T-helper 2 cell (primary cell): ENCODE data around the gene HLCS.
A peak's percentile ranks its signal among the peaks of the same experiment; 100 is the strongest.

Source experiments
- DNase-seq, 5 experiments: peaks; one replicate each; pipeline versions ENCODE4 v3.0.0 to v3.0.0-alpha.2; 2012 to 2022

The HLCS gene

DNA sequence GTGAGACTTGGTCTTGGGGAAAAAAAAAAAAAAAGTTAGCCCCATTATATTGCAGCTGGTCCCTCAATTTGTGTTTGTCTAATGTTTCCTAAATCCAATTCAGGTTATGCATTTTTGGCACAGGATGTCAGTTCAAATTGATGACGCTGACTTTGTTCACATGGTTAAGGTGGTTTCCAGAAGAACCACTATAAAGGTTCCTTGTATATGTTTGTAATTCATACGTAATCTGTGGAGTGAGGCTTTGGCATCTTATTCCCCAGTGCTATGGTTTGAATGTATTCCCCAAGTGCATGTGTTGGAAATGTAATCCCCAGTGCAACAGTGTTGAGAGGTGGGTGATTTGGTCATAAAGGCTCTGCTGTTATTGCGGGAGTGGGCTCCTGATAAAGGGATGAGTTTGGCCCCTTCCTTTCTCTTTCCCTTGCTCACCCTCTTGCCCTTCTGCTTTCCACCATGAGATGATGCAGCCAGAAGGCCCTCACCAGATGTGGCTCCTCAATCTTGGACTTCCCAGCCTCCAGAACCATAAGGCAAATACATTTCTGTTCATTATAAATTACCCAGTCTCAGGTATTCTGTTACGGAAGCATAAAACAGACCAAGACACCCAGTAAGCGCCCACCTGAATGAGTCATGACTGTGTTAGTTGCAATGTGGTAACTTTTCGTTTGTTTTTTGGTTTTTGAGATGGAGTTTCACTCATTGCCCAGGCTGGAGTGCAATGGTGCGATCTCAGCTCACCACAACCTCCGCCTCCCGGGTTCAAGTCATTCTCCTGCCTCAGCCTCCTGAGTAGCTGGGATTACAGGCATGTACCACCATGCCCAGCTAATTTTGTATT lies 19.5 kb upstream of the HLCS start:
- DNase-seq, result peak in 2 of 5 experiments; percentile 42 to 44

DNA sequence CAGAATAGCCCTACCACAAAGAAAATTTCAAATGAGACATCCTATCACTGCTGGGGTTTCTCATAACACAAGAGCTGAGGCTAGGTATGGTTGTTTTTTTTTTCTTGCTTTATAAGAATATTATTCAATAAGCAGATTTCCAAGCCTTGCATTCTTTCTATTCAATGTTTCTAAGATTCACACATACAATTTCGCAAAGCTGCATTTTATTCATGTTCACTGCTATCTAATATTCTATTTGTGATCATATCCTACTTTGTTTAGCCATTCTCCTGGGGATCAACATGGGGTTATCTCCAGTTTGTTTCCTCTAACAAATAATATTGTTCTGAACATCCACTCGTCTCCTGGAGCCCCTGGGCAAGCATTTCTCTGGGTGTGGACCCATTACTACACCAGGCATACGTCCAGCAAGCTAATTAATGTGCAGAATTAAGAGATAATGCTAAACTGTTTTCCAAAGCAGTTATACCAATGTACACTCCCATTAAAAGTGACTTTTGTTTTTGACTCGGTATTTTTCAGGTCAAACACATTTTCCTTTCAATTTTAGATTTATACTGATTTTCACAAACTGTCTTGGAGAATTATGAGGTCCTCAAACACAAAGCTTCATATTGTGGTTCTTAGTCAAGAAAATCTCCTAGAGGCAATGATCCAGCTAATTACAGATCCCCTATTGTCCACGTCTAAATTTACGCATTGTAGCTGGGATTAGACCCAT lies 15.7 kb upstream of the HLCS start:
- DNase-seq, result no peak

DNA sequence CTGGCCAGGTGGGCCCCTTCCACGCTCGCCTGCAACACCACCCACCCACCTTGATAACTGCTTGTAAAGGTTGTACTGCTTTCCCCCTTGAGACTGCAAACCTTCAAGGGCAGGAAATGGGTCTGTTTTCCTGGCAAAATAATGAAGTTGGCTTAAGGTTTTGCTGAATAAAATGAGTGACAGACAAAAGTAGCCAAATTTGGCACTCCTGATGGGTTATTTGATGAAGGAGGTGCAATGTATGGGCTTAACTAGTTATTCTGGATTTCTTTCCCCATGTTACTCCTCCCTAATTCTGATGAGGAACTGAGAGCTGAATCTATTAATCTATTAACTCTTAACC lies 14.6 kb upstream of the HLCS start:
- no peak for DNase-seq

DNA sequence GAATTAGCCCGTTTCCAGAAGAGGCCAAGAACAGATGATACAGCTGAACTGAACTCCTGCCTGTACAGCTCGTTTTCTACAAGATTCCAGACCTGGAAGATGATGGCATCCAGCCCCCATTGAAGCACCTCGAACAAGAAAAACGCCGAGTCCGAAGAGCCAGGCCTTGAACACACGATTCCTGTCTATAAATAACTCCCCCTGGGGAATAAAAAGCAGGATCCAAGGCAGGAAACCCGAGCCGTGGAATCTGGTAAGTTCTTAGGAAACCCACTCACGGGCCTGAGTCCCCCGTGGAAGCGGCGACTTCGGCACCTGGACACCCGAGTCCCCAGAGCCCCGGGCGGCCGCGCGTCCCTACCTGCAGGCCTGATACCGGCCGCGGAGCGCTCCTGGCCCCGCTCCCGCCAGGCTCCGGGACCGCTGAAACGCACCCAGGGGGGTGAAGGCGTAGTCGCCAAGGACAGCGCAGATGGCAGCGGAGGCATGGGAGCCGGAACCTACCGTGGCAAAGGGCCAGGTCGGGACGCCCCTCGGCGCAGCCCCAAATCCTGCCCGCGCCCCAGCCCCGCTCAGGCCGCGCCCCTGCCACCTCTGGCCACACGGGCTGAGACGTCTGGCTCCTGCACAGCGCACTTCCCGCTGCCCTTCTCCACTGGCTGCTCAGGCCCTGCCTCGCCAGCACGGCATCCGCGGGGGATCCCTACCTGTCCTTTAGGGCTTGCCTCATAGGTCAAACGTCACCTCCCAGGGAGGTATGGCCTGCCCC lies 14.0 kb upstream of the HLCS start:
- no peak for DNase-seq

DNA sequence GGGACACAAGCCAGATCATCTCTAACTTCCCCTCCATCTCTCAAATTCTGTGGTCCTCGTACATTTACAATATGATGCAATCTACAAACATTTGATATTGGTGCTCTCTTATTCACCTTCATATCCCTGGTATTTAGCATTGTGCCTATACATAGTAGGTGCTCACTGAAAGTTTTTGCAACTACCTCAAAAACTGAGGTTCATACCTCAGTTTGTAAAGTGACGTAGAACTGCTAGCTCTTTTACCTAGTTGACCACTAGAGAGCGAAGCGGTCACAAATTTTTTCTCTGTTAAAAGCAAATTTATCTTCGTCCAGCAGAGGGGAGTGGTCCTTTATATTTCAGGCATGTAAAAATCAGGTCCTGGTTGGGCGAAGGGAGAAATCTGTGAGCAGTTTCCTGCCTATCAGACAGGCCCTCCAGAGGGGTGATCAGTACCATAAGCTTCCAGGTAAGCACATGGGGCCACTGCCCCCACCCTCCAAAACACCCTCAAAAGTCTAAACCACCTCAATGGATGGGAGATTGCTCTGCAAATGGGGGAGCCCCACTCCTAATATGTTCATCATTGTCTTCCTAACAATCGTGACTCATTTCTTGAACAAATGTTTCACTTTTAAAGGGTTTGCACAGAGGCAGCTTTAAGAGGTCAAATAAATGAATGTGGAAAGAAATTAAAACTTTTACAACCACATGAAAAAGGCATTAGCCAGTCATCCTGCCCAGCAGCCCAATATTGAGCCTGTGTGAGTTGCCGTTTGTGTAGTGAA lies 10.6 kb upstream of the HLCS start:
- peak in 2 of 5 experiments; percentile 29 to 71 for DNase-seq

DNA sequence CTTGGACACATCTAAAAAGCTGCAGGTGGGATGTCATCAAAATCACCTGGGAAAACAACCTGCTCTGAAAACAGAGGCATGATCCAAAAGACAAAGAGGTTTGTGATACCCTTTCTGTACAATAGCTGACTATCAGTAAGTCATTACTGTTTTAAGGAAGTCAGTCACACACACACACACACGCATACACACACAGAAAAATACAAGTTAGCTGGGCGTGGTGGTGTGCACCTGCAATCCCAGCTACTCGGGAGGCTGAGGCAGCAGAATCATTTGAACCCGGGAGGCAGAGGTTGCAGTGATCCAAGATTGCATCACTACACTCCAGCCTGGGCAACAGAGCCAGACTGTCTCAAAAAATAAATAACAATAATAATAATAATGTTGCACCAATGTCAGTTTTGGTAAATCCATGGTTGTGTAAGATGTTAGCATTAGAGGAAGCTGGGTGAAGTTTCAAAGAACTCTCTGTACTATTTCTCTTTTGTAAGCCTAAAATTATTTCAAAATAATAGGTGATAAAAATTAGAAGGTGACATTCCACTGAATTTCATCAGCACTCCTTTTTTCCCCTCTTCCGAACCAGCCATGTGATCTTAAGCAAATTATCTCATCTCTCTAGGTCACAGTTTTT lies 9.9 kb upstream of the HLCS start:
- DNase-seq, result no peak

DNA sequence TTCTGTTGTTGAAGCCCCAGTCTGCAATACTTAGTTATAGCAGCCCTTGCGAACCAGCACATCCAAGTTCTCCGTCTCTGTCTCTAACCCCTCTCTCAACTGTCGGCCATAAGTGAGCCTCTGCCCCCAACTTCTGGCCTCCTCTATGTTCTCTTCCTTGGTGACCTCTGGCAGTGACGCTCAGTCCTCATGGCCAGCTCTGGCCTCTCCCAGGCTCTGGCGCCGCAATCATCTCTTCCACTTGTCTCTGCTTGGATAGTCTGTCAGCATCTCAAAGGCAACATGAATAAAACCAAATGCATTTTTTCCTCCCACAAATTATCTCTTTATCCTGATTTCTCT lies 8.4 kb upstream of the HLCS start:
- no peak for DNase-seq

DNA sequence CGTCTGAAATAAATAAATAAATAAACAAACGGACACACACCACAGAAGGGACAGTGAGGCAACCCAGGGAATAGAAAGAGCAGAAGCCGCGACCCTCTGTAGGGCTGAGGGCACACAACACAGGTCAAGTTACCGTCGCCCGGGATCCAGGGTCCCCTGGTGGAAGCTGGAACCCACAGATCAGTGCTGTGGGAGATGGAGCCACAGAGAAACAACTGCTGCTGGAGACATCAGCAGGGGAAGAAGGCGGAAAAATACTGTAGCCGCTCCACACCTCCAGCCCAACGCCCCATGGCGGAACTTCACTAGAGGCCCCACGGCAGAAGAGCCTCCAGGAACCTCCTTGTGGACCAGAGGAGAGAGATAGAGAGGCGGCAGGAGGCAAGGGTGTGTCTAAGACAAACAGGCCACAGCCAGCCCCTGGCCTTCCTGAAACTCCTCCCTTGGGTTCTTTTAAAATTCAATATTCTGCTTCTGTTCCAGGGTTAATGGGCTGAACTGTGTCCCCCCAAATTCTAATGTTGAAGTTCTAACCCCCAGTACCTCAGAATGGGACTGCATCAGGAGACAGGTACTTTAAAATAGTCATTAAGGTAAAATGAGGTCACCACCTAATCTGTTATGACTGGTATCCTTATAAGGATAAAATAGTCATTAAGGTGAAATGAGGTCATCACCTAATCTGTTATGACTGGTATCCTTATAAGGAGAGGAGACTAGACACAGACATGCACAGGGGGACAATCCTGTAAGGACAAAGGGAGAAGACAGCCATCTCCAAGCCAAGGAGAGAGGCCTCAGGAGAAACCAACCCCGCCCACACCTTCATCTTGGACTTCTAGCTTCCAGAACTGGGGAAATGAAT lies 7.7 kb upstream of the HLCS start:
- peak in 1 of 5 experiments; percentile 30 for DNase-seq

DNA sequence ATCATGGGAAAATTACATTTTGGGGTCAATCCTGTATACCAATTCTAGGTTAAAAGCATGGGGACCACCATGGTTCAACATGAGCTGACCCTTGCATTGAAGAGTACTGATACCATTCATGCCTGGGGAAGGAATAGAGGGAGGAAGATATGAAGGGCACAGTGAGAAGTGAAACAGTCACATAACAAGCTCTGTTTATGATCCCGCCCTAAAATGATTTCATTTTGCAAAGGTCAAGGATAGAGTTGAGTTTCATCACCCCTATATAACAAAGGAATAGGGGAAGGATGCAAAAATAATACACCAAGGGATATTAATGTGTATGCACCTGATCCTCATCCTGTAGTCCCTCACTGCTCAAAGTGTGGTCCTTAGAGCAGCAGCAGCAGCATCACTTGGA lies 2.5 kb upstream of the HLCS start:
- DNase-seq, result no peak

DNA sequence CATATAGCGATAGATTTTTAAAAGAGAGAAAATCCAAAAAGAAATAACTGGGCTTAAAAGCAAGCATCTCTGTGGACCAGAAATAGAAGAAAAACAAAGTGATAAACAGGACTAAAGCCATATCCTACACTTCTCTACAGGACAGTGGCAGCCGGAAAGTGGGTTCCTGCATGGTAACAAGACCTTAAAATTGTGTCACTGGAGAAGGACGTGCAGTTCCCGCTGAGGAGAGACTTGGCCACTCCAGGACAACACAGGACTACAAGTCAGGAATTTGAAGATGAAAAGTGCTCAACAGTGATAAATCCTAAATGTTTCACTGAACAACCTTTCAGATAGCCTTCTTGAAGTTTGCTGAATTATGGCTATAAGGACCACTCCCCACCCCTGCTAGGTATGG lies 1.9 kb upstream of the HLCS start:
- DNase-seq, result no peak

DNA sequence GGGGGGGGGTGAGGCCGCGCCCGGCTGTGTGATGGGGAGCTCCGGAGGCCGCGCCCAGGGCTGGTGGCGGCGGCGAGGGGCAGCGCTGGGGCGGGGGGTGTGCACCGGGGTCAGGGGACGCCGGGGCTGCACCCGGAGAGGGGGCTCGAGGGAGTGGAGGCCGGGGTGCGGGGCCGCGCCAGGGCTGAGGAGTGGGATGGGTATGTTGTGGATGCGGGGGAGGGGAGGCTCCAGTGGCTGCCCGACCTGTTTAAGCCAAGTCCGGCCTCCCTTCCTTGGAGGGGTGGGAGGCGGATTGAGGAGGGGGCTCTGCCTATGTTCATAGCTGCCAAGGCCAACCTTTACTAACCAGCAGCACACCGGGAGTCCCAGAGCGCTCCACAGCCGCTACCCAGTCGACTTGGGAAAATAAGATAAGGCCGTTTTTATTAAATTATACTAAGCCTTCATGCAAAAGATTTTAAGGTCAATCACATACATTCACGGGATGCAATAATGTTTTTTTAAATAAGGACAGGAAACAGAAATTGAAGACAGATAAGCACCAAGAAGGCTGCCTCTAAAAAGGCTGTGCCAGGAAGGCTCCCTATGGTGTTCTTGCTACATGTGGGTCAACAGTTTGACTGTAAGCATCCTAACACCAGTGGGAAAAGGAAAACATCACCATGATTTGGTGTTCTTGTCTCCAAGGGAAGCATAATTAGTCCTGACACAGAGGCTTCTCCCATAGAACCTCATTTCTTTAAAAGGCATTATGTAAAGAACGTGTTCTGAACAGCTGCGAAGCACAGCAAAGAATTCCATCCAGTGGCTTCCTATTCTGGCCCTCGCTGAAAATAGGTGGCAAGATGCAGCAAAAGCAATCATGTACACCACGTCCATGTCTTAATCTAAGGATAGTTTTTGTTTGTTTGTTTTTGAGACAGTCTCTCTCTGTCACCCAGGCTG lies 626 bp upstream of the HLCS start:
- no peak for DNase-seq

DNA sequence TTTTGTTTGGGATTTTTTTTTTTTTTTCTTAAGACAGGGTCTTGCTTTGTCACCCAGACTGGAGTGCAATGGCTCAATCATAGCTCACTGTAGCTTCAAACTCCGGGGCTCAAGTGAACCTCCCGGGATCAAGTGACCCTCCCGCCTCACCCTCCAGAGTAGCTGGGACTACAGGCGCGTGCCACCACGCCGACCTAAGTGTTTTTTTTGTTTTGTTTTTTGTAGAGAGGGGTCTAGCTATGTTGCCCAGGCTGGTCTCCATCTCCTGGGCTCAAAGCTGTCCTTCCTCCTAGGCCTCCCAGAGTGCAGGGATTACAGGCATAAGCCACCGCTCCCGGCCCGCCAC lies 776 bp downstream of the HLCS start:
- no peak for DNase-seq

DNA sequence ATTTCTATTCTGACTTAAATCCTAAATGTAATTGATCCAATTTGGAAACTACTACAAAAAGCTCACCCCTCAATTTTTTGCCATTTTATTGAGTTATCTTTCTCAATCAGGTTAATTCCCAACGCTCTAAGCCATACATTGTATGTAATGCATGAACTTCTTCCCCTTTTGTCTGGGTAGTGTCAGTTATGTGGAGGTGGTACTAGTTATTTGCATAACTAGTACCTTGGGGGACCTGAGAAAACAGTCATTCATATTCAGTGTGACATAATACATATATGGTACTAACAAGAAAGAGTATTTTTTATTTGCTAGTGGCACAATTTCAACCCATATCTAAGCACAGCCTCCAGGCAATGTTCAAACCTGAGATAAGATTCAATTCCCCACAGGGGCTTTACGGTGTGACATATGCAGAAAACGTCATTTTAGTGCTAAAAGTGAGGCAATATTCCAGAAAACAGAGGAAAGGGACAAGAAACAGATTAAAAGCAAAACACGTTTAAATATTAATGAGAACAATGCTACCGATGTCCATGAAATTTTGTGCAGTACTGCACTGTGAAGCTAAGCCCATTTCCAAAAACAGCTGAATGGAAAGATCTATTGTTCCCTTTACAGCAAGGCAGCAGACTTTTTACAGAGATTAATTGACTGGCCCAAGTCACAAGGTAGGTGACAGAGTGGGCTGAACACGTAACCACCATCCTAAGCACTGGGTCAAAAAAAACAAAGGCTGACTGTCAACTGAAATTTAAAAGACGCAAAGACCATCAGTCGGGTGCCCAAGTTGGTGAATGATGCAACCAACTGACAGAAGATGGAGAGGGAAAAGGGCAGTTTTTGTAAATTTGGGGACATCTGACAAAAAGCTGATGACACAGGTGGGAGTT lies 1.4 kb downstream of the HLCS start:
- no peak for DNase-seq

DNA sequence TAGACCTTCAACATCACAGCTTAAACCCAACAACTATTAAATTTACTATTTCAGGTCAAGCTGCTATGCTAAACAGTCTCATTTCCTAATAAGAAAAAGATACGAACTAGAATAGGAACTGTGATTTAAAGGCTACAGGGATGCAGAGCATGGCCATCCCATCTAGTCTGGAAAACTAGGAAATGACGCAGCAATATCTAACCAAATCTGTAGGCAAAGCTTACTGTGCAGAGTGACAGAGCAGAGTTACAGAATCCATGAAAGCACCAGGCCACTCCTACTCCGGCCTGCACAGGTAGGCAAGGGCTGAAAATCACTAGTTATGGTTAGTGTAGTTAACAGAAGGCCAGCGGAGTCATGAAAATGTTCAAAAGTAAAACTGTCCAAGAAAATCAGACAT lies 2.1 kb downstream of the HLCS start:
- no peak for DNase-seq

DNA sequence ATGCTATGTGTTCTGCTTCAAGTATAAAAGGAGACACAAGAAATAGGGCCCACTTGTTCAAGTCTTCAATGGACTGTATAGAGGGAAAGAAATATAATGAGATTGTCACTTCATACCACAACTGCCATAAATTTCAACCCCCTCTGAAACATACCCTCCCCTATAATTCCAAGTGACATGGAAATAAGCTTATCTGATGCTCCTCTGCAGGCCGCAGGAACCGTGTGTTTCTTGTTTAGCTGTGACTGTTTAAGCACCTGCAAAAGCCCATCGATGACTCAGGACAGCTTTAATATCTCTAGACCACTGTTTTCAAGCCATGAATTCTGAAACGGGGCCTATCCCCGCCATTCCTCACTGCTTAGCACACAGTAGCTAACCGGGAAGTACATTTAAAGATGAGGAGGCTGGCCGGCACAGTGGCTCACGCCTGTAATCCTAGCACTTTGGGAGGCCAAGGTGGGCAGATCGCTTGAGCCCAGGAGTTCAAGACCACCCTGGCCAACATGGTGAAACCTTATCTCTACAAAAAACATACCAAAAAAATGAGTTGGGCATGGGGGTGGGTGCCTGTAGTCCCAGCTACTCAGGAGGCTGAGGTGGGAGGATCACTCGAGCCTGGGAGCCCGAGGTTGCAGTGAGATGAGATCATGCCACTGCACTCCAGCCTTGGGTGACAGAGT lies 4.2 kb downstream of the HLCS start:
- no peak for DNase-seq

DNA sequence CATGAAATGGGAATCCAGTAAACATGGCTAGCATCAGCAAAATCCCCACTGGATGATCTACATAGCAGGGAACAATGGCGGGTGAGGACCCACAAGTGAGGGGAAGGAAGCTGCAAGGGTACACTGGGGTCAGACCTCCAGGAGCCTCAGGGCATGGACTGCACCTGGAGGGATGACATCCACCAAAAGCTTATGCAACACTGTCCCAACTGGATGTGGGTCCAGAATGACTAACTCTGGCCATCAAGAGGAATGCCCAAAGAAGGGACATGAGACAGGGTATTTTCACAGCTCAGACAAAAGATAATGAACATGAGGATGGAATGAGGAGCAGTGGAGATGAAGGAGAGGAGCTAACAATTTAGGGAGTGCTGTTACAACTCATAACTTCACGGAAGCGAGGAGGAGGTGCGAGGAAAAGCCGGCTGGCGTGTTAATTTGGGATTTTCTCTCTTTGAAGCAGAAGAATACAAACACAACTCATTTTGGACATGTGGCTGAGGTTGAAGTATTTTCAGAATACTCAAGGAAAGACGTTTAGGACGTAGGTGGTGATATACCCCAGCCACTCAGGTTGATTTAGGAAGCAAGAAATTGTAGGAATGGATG lies 5.7 kb downstream of the HLCS start:
- DNase-seq, result no peak

DNA sequence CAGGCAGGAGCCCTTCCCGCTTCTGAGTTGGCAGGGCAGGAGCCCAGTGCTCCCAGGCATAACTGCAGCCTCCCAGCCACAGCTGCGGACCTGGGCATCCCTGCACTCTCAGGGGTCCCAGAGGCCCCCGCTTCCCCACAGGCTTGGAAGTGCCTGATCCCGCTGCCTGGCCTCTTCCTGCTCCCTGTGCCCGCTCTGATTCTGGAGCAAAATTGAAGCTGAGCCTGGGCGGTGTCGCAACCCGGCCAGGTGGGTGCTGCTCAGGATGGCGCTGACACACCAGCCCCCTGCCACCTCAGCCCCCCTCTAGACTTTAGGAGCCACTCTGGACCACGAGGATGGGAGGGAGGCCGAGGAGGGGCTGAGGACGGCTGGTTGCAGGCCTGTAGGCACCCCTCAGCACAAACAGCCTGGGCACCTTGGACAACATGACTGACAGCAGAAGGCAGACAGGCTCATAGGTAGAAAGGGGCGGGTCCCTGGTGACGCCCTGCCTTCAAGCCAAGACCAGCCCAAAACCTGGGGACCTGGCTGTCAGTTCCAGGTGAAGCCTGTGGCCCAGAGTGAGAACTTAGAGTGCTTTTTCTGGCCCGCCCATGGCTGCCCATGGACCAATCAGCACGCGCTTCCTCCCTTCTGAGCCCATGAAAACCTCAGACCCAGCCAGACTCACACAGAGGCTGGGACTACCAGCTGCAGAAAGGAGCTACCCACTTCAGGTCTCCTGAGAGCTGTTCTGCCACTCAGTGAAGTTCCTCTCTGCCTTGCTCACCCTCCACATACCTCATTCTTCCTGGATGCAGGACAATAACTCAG lies 7.2 kb downstream of the HLCS start:
- peak in 1 of 5 experiments; percentile 25 for DNase-seq
